GM20431 (cell line): ENCODE results near the gene DNAJC5.
"Not testable (repeated sequence)": the region's sequence is repeated elsewhere in the genome, so short reads cannot be mapped to it uniquely, and the experiment has no call there.

Experiments
- in situ Hi-C: fragments of 300-500 bp; cut with MseI, MboI; formaldehyde crosslinking; loops from one replicate; pipeline ENCODE4 v1.15.0; 2020; ENCODE audit warnings: low sequenced_read_pairs; ENCODE audit not compliant: unreplicated experiment

The DNAJC5 gene

DNA sequence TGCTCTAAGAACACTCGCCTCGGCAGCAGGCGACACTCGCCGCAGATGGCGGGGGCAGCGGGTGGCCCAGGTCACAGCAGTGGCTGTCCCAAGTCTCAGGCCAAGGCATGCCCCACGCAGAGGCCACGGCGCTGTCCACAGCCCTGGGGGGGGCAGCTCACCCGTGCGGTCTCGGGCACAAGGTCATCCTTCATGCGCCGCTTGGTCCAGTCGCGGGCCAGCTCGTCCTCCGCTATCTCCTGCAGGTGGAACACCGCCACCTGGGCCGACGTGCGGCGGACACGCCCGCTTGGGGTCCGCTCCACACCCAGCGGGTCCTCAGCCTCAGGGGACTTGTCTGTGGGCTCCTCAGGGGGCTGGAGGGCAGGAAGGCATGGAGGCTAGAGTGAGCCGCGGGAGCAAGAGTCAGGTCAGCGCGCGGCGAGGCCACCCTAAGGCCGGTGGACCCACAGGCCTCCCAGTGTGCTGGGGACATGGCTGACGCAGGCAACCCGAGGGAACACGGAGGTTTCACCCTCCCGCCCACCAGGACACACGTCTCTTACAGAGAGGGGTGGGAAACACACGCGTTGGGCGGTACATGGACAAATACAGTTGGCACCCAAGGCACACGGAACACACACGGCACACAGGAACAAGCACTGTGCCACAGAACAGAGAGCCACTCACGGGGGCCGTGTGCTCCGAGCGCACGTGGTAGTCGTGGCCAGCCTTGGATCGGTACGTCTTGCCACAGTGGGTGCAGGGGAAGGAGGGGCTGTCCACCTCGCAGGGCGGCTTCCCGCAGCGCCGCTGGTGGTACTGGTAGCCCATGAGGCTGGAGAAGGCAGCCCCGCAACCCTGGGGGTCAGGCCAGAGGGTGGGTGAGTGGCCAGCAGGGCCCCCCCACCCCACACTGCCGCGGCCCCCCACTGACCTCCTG lies 67.8 kb downstream of the DNAJC5 start:
- in situ Hi-C loops: no loop called here

DNA sequence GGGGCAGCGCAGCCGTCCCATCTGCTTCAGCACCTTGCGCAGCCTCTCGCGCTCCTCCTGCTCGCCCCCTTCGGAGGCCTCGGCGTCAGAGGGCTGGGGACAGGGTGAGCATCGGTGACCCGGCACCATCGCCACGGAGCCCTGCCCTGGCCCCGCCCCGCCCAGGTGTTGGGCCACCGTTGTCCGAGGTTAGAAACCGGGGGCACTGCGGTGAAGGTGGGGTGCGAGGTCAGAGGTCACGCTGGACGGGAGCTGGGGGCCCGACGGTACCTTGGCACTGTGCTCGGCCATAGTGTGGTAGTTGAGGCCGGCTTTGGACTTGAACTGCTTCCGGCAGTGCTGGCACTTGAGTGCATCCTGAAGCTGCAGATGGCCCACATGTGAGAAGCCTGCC lies 68.4 kb downstream of the DNAJC5 start:
- in situ Hi-C loops: no loop called here

DNA sequence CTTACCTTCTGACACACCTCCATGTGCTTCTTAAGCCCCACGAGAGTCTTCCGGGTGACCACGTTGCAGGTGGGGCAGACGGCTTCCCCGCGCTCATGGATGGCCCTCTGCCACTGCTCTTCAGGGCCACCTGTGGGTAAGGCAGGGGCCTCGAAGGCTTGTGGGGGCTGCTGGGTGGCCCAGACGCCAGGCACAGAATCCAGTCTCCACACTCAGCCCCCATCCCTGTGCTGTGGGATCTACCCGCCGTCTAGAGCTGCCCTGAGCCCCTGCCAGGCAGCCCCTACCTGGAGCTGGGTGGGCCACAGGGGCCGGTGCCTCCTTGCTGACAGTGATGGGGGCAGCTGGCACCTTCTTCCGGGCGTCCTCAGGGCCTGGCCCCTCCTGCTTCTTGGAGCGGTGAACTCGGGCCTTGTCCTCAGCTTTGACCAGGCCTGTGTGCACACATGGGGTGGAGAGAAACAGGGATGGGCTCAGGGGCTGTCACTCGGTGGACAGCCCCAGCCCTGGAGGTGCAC lies 68.9 kb downstream of the DNAJC5 start:
- in situ Hi-C loops: no loop called here

DNA sequence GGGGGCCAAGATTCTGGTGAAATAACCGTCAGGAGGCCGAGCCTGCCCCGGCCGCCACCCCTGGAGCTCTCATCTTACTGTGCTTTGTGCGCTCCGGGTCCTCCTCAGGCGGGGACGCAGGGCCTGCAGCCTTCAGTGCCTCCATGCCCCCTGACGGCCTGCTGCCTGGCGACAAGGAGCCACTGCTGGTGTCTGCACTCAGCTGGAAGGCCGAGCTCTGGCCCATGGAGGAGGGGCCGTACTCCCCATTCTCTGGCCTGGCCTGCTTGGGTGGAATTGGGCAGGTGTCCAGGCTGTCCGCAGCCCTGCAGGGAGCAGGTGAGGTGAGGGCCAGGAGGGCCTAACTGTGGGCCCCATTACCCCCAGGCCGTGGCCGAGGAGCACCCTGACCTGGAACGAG lies 69.5 kb downstream of the DNAJC5 start:
- in situ Hi-C loops: no loop called here

DNA sequence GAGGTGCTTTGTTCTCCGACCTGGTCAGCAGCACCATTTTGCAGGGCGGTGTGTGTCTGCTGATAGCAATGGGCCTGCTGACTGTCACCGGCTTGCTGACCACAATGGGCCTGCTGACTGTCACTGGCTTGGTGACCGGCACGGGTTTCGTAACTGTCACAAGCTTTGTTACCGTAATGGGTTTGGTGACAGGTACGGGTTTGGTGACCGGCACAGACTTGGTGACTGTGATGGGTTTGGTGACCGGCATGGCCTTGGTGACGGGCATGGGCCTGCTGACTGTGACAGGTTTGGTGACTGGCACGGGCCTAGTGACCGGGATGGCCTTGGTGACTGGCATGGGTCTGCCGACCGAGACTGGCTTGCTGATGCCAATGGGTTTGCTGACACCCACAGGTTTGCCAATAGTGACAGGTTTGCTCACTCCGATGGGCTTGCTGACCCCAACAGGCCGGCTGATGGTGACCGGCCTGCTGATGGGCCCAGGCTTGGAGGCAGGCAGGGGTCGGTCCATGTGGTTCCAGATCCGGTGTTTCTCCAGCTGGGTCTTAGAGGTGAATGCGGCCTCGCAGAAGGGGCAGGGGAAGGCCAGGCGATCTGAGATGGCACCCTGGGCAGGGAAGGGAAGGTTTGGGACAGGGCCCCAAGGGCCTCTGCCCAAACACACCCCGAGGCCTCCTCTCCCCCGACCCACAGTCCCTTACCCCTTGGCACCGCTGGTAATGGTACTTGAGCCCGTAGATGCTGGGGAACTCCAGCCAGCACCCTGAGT lies 71.4 kb downstream of the DNAJC5 start:
- in situ Hi-C loops: no loop called here

DNA sequence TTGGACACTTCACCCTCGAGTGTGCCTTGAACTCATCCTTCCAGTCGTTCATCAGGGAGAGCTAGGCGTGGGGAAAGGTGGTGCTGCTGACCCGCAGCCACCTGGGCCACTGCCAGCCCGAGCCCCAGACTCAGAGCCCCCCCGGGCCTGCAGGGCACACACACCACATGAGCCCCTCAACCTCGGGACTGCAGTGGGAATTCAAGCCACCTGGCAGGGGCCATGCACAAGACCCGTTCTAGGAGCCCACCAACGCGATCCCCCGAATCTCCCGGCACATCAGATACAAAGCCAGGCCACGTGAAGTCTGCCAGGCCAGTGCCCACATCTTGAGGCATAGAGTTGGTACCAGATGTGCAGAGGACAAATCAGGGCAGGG lies 72.0 kb downstream of the DNAJC5 start:
- in situ Hi-C loops: no loop called here

DNA sequence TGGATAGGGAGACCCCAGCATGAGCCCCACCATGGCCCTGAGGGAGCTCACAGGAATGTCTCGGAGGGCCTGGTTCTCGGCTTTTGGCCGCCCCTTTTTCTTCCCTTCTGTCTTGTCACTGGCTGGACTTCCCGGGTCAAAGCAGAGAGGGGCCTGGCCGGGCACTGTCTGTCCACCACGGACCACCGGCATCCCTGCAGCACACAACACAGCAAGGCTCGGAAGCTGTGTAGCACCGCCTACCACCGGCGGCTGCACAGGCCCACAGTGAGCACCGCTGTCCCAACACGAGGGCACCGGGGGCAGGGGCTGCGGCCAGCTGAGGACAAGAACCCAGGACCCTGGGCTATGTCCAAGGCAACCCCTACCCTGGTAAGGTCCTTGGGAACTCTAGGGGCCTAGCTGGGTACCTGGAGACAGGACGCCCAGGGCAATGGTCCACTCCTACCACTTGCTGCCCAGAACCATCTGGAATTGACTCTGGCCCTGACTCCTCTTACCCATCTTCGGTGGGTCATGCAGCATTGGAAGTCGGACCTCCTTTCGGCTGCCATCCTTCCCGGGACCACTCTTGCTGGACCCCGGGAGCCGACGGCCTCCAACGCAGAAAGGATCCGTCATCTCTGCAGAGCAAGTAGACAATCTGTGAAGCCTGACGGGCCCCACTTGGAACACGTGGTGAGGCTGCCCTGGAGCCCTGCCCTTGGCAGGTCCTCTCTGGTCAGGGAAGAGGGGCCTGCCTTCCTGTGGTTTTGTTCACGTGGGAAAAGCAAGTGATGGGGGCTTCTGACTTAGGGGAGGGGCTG lies 72.6 kb downstream of the DNAJC5 start:
- in situ Hi-C loops: no loop called here

DNA sequence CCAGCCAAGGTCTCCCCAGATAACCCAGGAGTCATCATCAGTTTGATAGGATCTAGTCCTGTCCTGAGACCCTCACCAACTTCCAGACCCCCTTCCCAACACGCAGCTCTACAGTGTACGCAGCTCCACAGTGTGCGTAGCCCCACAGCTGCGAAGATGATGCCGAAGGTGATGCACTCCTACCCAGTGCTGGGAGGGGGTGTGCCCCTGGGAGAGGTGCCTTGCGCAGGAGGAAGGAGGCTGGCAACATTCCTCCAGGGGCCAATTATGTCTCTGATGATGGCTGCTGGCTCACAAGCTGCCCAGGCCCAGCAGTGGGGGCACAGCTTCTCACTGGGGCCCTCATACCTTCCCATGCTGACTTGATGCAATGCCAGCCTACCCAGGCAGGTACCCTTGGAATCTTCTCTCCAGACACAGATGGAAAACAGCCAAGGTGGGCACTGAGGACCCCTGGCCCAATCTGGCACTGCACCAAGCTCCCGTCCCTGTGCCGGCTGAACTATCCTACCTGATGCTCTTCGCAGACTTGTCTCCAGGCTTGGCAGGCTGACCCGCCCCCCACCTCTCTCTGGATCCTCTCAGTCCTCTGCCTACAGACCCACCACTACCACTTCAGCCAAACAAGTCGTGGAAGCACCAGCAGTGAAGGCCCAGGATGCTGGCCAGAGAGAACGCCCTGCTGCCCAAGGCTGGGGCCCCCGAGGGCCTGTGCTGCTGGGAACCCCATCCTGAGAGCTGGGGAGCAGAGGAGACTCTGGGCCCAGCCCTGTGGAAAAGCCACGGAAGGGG lies 73.4 kb downstream of the DNAJC5 start:
- in situ Hi-C loops: no loop called here

DNA sequence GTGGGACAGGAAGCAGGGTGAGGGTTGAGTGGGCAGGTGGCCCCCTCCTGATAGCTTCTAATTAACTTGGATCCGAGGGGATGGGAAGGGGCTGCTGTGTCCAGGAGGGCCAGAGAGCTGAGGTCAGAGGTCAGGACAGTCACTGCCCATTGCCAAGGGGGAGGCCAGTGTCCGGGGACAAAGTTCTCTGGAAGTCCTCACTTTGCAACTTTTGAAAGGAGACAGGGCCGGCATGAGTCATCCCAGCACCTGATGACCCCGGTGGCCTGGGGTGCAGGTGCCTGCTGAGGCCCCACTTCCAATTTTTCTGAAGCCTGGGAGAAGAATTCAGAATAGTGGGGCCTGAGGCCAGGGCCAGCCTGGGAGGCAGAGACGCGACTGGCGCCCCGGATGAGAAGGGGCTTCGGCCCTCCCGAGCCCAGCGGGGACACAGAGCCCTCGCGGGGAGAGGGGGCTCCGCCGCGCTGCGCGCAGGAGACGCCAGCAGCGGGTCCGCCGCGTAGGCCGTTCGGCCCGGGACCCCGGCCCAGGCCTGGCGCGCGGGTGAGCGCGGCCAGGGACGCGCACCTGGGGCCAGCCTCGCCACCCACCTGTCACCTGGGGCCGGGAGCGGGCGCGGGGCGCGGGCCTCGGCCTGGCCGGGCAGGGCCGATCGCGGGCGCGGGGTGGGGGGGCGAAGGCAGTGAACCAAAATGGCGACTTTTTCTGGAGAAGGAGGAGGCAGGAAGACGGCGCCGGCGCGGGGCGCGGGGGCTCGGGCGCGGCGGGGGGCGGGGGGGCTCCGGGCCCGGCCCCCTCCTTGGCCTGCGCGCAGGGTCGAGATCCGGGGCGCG lies 74.2 kb downstream of the DNAJC5 start:
- in situ Hi-C loops: no loop called here

DNA sequence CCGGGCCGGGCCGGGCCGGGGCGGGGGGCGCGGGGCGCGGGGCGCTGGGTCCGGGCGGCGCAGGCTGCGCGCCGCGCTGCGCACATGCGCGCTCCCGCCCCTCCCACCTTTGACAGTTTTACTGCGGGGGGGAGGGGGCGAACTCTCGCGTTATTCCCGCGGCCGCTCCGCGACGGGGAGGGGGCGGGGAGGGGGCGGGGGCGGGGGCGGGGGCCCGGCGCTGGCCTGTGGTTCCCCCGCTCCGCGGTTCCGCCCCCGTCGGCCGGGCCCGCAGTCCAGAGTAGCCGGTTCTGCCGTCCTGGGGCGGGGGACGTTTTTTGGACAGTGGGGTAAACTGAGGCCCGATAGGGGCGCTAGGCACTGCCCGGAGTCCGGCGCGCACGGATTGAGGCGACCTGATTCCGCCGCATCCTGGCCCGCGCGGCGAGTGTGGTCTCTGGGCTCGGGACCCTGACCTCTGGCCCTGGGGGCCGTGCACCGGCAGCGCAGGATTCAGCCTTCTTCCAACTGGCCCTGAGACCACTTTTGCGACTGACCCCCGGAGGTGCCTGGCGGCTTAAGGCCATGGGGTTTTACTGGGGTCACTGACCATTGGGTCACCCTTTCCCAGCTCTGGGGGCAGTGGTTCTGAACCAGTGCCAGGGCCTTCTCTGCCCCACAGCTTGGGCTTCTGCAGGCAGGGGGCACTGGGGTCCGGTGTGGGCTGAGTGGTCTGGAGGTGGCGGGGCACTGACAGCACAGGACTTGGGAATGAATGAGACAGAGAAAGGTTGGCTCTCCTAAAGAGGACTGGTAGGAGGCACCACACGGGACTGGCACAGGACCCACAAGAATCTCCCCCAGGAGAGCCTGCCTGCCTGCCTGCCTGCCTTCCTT lies 75.2 kb downstream of the DNAJC5 start, which contains the start of gene ZNF512B:
Gene ZNF512B (minus strand): TSS at position 93 of the 876 bp plus-strand sequence. CDS start 1,980 bp downstream, outside the sequence.
- in situ Hi-C loops: no loop called here

DNA sequence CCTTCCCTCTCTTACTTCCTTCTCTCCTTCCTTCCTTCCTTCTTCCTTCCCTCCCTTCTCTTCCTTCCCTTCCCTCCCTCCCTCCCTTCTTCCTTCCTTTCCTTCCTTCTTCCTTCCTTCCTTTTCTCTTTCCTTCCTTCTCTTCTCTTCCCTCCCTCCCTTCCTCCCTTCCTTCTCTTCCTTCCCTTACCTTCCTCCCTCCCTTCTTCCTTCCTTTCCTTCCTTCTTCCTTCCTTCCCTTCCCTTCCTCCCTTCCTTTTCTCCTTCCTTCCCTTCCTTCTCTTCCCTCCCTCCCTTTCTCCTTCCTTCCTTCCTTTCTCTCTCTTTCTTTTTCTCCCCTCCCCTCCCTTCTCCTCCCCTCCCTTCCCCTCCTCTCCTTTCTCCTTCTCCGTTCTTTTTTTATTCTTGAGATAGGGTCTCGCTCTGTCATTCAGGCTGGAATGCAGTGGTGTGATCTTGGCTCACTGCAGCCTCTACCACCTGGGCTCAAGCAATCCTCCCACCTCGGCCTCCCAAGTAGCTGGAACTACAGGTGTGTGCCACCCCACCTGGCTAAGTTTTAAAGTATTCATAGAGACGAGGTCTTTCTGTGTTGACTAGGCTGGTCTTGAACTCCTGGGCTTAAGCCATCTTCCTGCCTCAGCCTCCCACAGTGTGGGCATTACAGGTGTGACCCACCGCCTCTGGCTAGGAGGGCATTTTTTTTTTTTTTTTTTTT lies 75.9 kb downstream of the DNAJC5 start:
- in situ Hi-C loops: no loop called here

DNA sequence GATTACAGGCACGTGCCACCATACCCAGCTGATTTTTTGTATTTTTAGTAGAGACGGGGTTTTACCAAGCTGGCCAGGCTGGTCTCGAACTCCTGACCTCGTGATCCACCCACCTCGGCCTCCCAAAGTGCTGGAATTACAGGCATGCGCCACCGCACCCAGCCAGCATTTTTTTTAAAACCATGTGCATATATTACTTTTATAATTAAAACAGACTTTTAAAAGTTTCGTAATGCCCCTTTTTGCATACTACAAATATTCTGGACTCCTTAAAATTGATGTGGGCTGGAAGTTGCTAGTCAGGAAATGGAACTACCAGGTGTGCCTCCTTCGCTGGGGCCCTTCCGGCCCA lies 77.0 kb downstream of the DNAJC5 start:
- in situ Hi-C loops: not testable (repeated sequence)

DNA sequence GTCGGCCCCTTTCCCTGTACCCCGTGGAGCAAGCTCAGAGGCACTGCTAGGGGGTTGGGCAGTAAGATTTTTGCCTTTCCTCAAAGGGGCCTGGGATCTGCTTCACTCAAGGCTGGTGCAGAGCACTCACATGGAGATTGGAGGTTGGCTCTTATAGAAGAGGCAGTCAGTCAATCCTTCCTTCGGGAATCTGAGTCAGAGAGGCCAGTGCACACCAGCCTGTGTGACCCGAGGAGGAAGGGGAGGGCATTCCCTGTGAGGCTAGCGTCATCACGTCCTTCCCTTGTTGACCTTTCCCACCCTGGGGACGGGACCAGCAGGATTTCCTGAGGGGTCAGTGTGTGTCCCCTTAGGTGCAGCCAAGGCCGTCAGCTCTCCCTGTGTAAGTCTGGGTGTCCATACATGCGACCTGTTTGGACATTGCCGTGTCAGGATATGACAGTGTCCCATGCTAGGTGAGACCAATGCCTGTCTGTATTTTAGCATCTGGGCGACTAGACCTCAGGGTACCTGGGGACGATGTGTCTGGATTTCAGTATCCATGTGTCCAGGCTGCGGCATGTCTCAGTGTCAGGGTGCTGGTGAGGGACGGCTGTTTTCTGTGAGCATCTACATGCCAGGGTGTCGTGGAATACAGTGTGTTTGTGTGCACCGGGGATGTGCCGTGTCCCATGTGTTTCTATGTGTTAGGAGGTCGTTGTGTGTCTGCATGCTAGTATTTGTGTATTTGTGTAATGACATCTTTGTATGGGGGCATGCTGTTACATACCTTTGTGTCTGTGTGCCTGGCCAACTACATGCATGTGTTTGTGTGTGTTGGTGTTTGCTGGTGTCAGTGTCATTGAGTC lies 77.6 kb downstream of the DNAJC5 start:
- in situ Hi-C loops: no loop called here

DNA sequence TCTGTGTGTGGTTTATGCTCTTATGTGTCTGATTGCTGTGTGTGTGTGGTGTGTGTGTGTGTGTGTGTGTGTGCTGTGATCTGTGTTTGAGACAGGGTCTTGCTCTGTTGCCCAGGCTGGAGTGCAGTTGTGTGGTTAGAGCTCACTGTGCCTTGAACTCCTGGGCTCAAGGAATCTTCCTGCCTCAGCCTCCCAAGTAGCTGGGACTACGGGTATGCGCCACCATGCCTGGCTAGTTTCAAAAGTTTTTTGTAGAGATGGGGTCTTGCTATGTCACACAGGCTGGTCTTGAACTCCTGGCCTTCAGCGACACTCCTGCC lies 78.2 kb downstream of the DNAJC5 start:
- in situ Hi-C loops: no loop called here

DNA sequence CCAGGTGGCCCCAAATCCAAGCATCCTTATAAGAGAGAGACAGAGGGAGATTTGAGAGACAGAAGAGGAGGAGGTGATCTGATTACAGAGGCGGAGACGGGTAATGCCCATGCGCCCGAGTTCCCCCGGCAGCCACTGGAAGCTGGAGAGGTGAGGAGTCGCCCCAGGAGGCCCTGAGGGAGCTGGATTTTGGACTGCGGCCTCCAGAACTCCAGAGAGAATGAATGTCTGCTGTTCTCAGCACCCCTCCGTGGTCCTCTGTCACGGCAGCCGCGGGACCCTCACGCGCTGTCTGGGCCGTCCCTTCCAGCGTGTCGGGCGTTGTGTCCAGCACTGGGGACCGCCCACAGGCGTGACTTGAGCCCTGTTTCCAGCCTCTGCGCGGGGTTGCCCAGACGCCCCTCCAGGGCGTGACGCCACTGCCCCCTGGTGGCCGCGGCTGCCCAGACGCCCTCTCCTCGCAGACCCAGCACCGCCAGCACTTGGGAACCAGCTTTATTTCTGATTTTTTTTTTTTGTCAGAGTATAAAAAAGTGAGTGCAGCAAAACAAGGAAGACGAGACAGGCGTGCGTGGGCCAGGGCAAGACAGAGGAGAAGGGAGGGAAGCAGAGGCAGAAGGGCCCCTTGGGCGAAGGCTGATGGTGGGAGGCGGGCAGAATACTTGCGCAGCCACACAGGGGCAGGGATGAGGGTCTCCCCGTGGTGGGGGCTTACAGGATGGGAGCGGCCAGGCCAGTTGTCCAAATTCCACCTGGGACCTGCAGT lies 78.9 kb downstream of the DNAJC5 start:
- in situ Hi-C loops: no loop called here
